ENCODE measurements around the gene RPE.

DNA sequence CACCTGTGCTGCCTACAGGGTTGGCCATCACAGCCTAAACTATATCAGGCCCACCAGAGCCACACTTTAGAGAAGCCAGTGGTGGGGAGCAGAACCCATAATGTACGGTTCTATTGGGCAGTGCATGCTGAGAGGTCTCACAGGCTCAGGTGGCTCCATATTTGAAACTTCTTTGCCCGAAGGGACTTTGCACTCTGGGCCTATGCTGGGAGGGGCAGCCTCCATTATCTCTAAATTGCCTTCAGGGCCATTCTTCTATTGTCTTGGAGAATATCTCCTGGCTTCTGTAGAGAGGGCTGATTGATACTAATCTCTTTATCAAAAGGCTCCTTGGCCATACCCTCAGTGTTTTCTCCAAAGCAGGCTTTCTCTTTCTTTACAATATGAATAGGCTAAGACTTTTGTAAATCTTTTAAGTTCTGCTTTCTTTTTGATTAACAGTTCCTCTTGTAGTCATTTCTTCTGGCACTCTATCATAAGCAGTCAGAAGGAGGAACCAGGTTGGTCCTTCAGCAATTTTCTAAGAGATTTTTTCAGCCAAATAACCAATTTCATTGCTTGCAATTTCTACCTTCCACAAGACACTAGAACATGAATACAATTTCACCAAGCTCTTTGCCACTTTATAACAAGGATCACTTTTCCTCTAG lies 44.5 kb downstream of the RPE start:
- TF ChIP-seq, protein P1, sequence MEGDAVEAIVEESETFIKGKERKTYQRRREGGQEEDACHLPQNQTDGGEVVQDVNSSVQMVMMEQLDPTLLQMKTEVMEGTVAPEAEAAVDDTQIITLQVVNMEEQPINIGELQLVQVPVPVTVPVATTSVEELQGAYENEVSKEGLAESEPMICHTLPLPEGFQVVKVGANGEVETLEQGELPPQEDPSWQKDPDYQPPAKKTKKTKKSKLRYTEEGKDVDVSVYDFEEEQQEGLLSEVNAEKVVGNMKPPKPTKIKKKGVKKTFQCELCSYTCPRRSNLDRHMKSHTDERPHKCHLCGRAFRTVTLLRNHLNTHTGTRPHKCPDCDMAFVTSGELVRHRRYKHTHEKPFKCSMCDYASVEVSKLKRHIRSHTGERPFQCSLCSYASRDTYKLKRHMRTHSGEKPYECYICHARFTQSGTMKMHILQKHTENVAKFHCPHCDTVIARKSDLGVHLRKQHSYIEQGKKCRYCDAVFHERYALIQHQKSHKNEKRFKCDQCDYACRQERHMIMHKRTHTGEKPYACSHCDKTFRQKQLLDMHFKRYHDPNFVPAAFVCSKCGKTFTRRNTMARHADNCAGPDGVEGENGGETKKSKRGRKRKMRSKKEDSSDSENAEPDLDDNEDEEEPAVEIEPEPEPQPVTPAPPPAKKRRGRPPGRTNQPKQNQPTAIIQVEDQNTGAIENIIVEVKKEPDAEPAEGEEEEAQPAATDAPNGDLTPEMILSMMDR (IDR thresholded peaks at IDR 0.05) = no peak
- no peak for TF ChIP-seq POLR2A (IDR thresholded peaks at IDR 0.05)
